ENCODE data around the gene DSG2.
"Not testable (repeated sequence)": the region's sequence is repeated elsewhere in the genome, so short reads cannot be mapped to it uniquely, and the experiment has no call there.

DNA sequence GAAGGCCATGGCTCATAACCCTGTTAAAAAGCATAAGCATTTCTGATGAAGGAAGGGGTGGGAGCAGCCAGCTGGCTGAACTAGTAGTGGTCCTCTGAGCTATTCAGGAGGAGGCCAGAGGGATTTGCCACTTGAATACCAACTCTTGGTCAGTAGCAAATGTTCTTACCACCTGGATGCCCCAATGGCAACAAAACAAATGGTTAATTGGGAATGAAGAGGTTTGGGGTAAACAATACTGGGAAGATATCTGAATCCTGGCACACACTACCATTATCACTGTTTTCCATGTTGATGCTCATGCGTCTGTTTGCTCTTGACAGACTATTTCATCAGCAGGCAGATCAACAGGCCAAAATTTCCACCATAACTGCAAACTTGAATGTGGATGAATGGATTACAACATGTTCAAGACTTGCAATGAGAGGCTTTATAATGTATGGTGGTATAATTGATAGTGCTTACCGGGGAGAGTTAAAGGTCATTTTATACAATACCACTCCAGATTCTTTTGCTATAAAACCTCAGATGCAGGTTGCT is 3.2 kb upstream of the DSG2 start:
- TF ChIP-seq, protein P1, sequence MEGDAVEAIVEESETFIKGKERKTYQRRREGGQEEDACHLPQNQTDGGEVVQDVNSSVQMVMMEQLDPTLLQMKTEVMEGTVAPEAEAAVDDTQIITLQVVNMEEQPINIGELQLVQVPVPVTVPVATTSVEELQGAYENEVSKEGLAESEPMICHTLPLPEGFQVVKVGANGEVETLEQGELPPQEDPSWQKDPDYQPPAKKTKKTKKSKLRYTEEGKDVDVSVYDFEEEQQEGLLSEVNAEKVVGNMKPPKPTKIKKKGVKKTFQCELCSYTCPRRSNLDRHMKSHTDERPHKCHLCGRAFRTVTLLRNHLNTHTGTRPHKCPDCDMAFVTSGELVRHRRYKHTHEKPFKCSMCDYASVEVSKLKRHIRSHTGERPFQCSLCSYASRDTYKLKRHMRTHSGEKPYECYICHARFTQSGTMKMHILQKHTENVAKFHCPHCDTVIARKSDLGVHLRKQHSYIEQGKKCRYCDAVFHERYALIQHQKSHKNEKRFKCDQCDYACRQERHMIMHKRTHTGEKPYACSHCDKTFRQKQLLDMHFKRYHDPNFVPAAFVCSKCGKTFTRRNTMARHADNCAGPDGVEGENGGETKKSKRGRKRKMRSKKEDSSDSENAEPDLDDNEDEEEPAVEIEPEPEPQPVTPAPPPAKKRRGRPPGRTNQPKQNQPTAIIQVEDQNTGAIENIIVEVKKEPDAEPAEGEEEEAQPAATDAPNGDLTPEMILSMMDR (IDR thresholded peaks at IDR 0.05), result not testable (repeated sequence)
- not testable (repeated sequence) for TF ChIP-seq POLR2A, POLR2AphosphoS5, EP300 (IDR thresholded peaks at IDR 0.05)
